Brain microvascular endothelial cell (primary cell): Measurements from ENCODE around the gene B4GALT4.

Experiments used
- DNase-seq: peaks from one replicate; pipeline ENCODE4 v3.0.0-alpha.2; 2020
- H3K27ac ChIP-seq: fragments of 250-450 bp; sonication (Bioruptor Pico); 2 replicates; pipeline ENCODE4 v1.5.1; 2020; ENCODE audit warnings: mild to moderate bottlenecking, moderate library complexity
- H3K27me3 ChIP-seq: fragments of 250-450 bp; sonication (Bioruptor Pico); replicated peaks from 2 replicates; pipeline ENCODE4 v1.5.1; 2020; ENCODE audit warnings: mild to moderate bottlenecking
- H3K36me3 ChIP-seq: fragments of 250-450 bp; sonication (Bioruptor Pico); replicated peaks from 2 replicates; pipeline ENCODE4 v1.5.1; 2020; ENCODE audit warnings: mild to moderate bottlenecking
- H3K4me3 ChIP-seq: 2 replicates; pipeline ENCODE4 v1.5.1; 2011; ENCODE audit warnings: low read depth, mild to moderate bottlenecking, control low read depth, low read length, moderate library complexity
- in situ Hi-C: cut with HindIII; loops from 2 replicates; pipeline ENCODE4 v1.10.0; 2017; ENCODE audit warnings: low sequenced_read_pairs, low pct_ligation_motif_present
- TF ChIP-seq, protein P1 (sequence below): IDR thresholded peaks from 2 replicates; pipeline ENCODE4 v1.5.1; 2011; ENCODE audit warnings: low read depth, mild to moderate bottlenecking, moderate library complexity, low read length, control low read depth, inconsistent platforms; ENCODE audit errors: missing control alignments

The B4GALT4 gene

GRCh38 chr3:119230745-119231144 lies 9.9 kb downstream of the B4GALT4 start:
- Histone ChIP-seq H3K4me3 (no peak overlapping the region), H3K27me3 (no peaks in the 10 kb centered on the region), H3K36me3 (peaks cover 5% of the 10 kb centered on the region), H3K27ac (no peak overlapping the region)
- in situ Hi-C loops: no loop called here
- DNase-seq: no peak
- TF ChIP-seq, protein P1, sequence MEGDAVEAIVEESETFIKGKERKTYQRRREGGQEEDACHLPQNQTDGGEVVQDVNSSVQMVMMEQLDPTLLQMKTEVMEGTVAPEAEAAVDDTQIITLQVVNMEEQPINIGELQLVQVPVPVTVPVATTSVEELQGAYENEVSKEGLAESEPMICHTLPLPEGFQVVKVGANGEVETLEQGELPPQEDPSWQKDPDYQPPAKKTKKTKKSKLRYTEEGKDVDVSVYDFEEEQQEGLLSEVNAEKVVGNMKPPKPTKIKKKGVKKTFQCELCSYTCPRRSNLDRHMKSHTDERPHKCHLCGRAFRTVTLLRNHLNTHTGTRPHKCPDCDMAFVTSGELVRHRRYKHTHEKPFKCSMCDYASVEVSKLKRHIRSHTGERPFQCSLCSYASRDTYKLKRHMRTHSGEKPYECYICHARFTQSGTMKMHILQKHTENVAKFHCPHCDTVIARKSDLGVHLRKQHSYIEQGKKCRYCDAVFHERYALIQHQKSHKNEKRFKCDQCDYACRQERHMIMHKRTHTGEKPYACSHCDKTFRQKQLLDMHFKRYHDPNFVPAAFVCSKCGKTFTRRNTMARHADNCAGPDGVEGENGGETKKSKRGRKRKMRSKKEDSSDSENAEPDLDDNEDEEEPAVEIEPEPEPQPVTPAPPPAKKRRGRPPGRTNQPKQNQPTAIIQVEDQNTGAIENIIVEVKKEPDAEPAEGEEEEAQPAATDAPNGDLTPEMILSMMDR: no peak

- TF ChIP-seq, protein P1: no peak
- Histone ChIP-seq H3K36me3 (peaks cover 5% of the 10 kb centered on the region), H3K4me3 (no peak overlapping the region), H3K27ac (no peak overlapping the region), H3K27me3 (no peaks in the 10 kb centered on the region)
- in situ Hi-C loops: no loop called here
- no peak for DNase-seq
Measured at GRCh38 chr3:119230071-119230470, 10.6 kb downstream of the B4GALT4 start.

DNA sequence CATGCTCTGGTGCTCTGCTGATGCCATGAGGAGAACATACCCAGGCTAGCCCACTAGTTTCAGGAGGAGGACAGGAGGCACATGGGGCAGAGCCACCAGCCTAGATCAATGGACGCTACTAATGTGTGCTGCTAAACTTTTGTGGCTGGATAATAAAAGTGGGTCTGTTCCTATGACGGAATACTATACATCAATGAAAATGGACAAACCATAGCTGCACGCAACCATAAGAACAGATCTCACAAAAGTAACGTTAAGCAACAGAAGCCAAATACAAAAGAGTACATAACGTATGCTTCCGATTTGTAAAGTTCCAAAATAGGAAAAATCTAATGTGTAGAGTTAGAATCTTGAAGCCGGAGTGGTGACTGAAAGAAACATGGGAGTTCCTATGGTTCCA lies 11.5 kb downstream of the B4GALT4 start:
- DNase-seq: no peak
- Histone ChIP-seq H3K36me3 (peaks cover 5% of the 10 kb centered on the region), H3K4me3 (no peak overlapping the region), H3K27me3 (no peaks in the 10 kb centered on the region), H3K27ac (no peak overlapping the region)
- TF ChIP-seq, protein P1: no peak
- in situ Hi-C loops: no loop called here

- H3K27me3 ChIP-seq: no peaks in the 10 kb centered on the region
- no peak for DNase-seq
- in situ Hi-C loops: no loop called here
- no peak overlapping the region for H3K4me3 ChIP-seq
- H3K27ac ChIP-seq: no peak overlapping the region
- TF ChIP-seq, protein P1: no peak
- peaks cover 7% of the 10 kb centered on the region for H3K36me3 ChIP-seq
Measured at GRCh38 chr3:119228373-119229145, 12.1 kb downstream of the B4GALT4 start.

DNA sequence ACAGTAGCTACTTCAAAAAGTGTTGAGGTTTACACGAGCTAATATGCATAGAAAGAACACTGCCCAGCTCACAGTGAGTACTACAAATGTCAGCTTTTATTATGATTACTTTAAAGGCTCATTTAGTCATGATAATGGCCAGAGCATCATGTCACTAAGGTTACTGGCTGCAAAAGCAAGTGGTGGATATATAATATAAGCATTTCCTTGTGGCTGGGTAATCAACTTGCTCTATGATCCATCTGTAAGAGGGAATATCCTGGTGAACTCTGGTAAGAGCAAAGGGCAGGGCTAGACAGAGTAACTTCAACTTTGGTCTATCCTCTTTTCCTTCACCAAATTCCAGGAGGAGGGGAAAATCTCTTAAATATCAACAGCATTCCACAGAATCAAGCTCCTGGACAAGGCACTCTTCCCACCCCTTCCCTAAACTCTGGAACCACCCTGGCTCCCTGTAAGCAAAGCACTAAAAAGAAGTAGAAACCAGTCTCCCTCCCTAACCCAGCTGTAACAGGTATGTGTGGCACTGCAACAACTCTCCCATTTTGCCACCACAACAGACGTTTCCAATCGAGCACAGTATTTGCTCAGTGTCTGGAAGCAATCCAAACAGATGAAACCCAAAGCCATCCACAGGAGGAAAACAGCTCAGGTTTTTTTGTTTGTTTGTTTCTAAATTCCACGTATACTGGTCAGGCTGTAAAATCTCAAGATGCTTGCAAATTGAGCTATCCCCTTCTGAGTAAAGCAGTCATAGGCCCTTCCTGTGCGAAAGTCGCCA lies 13.4 kb downstream of the B4GALT4 start:
- no peak overlapping the region for H3K27ac ChIP-seq
- peaks cover 14% of the 10 kb centered on the region for H3K36me3 ChIP-seq
- TF ChIP-seq, protein P1: no peak
- DNase-seq: no peak
- in situ Hi-C loops: no loop called here
- no peaks in the 10 kb centered on the region for H3K27me3 ChIP-seq
- H3K4me3 ChIP-seq: no peak overlapping the region
